HepG2 (cell line): Measurements from ENCODE around the gene TAS1R1.

ENCODE experiments used
- CEBPB ChIP-seq: IDR thresholded peaks from 2 replicates; pipeline ENCODE4 v1.6.1; 2011; ENCODE audit warnings: low read depth, low read length, improper control_type of control experiment, borderline replicate concordance
- EZH2 ChIP-seq: conservative IDR thresholded peaks from 2 replicates; pipeline ENCODE4 v1.6.1; 2012; ENCODE audit warnings: mild to moderate bottlenecking, low read depth, low read length, moderate library complexity
- KMT2B ChIP-seq: IDR thresholded peaks from 2 replicates; pipeline ENCODE4 v1.6.1; 2016; ENCODE audit warnings: missing genetic modification reagents, missing compliant biosample characterization
- U2AF1 ChIP-seq: fragments of 200-400 bp; formaldehyde crosslinking; optimal IDR thresholded peaks from 2 replicates; pipeline ENCODE3; 2017; ENCODE audit warnings: mild to moderate bottlenecking, low read depth, low read length
- ZNF629 ChIP-seq: sonication (generic); formaldehyde crosslinking; conservative IDR thresholded peaks from 2 replicates; pipeline ENCODE4 v1.5.0; 2020; ENCODE audit warnings: missing genetic modification reagents

DNA sequence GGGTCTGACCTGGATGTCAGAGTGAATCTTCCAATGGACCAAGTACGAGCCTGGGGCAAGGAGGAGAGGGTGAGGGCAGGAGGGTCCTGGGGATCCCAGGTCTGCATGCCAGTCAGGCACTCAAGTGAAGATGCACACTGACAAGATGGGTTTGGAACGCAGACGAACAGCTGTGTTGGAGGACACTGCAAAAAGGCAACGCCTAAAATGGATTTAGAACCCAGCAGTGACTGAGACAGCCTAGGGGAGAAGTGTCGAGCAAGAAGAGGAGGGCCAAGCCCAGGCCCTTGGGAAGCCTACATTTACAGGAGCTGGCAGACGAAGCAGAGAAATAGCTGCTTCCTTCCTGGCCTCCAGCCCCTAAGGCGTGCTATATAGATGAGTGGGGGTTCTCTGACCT lies 26.6 kb upstream of the TAS1R1 start:
- TF ChIP-seq ZNF629 (CRISPR knock-in tag) (no peak), U2AF1 (no peak), EZH2 (no peak), KMT2B (no peak), CEBPB (no peak)
